Naive thymus-derived CD4-positive, alpha-beta T cell (primary cell): Measurements from ENCODE around the gene PPP1CB. TPM values are rescaled to one million over a fixed set of nuclear protein-coding genes. Genes with fewer than 3 reads are reported as not detected.

ENCODE experiments used
- ATAC-seq: fragments of 150-1000 bp; cut with Tn5 transposase; 2 replicates; pipeline ENCODE4 v1.10.0; 2021; ENCODE audit warnings: mild to moderate bottlenecking, moderate library complexity
- CTCF ChIA-PET: fragments of 350-600 bp; sonication (Branson Sonifier 250); formaldehyde crosslinking; loops from one replicate; lab custom pipeline; 2021; ENCODE audit warnings: antibody characterized with exemption; lab: Charles Lee
- POLR2A ChIA-PET: fragments of 350-600 bp; sonication (Branson Sonifier 250); formaldehyde crosslinking; loops from one replicate; lab custom pipeline; 2021; ENCODE audit warnings: antibody characterized with exemption, inconsistent platforms; lab: Charles Lee
- DNase-seq, 9 donors: peaks; one replicate each; pipeline versions ENCODE4 v3.0.0 to v3.0.0-alpha.2; 2020 to 2022; ENCODE audit warnings: mixed read lengths in 1 of 9
- H3K27ac ChIP-seq: one replicate; pipeline ENCODE4 v1.7.0; 2013; ENCODE audit warnings: mild to moderate bottlenecking, low read depth, low read length, moderate library complexity
- H3K27me3 ChIP-seq, 2 donors: one replicate each; pipeline ENCODE4 v1.7.0; 2013; ENCODE audit warnings: low read length in 2 of 2, mild to moderate bottlenecking in 2 of 2, moderate library complexity in 2 of 2; ENCODE audit not compliant: control insufficient read depth in 2 of 2, insufficient read depth in 2 of 2
- H3K36me3 ChIP-seq, 3 experiments: 1 replicate in 2 of 3; 2 replicates in 1 of 3; pipeline ENCODE4 v1.7.0; 2013; ENCODE audit warnings: low read length in 3 of 3, mild to moderate bottlenecking in 3 of 3, moderate library complexity in 1 of 3; ENCODE audit not compliant: insufficient read depth in 3 of 3, control insufficient read depth in 2 of 3
- H3K4me1 ChIP-seq, 2 donors: one replicate each; pipeline ENCODE4 v1.7.0; 2013; ENCODE audit warnings: low read length in 2 of 2, mild to moderate bottlenecking in 2 of 2, moderate library complexity in 1 of 2; ENCODE audit not compliant: control insufficient read depth in 2 of 2, insufficient read depth in 2 of 2
- H3K4me3 ChIP-seq: 2 replicates; pipeline ENCODE4 v1.7.0; 2013; ENCODE audit warnings: mild to moderate bottlenecking, low read length
- H3K9me3 ChIP-seq, 3 experiments: 1 replicate in 2 of 3; 2 replicates in 1 of 3; pipeline ENCODE4 v1.7.0; 2013; ENCODE audit warnings: low read length in 3 of 3; ENCODE audit not compliant: control insufficient read depth in 2 of 3
- H3K27ac Mint-ChIP-seq, 9 donors: one replicate each; pipeline ENCODE4 v1.8.0; 2020 to 2022; ENCODE audit warnings: mixed read lengths in 9 of 9, mild to moderate bottlenecking in 8 of 9, moderate library complexity in 5 of 9, inconsistent platforms in 2 of 9
- H3K27me3 Mint-ChIP-seq, 5 donors: one replicate each; pipeline ENCODE4 v1.8.0; 2021 to 2022; ENCODE audit warnings: mixed read lengths in 5 of 5, mild to moderate bottlenecking in 1 of 5
- H3K36me3 Mint-ChIP-seq, 5 donors: one replicate each; pipeline ENCODE4 v1.8.0; 2020 to 2022; ENCODE audit warnings: mixed read lengths in 5 of 5, mild to moderate bottlenecking in 3 of 5, inconsistent platforms in 1 of 5
- H3K4me1 Mint-ChIP-seq, 7 donors: one replicate each; pipeline ENCODE4 v1.8.0; 2020 to 2022; ENCODE audit warnings: mixed read lengths in 7 of 7, mild to moderate bottlenecking in 3 of 7, inconsistent platforms in 1 of 7
- H3K4me3 Mint-ChIP-seq, 10 donors: one replicate each; pipeline ENCODE4 v1.8.0; 2020 to 2022; ENCODE audit warnings: mild to moderate bottlenecking in 10 of 10, mixed read lengths in 10 of 10, moderate library complexity in 6 of 10, inconsistent platforms in 2 of 10
- H3K9me3 Mint-ChIP-seq, 11 donors: one replicate each; pipeline ENCODE4 v1.8.0; 2020 to 2022; ENCODE audit warnings: mixed read lengths in 11 of 11, mild to moderate bottlenecking in 4 of 11, inconsistent platforms in 1 of 11, moderate library complexity in 1 of 11
- intact Hi-C, 2 donors: fragments of 100-400 bp; cut with micrococcal nuclease; formaldehyde crosslinking; loops; one replicate each; pipeline ENCODE4 v1.15.1; 2023
- polyA plus RNA-seq, 2 donors: library from polyadenylated mRNA; unstranded; fragments of 300-500 nt; fragmentation: Illumina TruSeq; gene quantifications; one replicate each; pipeline ENCODE4 v1.2.3, GENCODE V29; 2021
- total RNA-seq, 6 experiments: library from RNA in 5 of 6; stranded (reverse) in 5 of 6; gene quantifications; 1 replicate in 5 of 6; 2 replicates in 1 of 6; pipeline ENCODE4 v1.2.3 and lab custom pipeline; 2021 to 2026

The PPP1CB gene
- 100 to 1,000 TPM; 202 to 223 (median 210) TPM for total RNA-seq
- polyA plus RNA-seq, result 100 to 1,000 TPM in 1 of 2 donors, 10 to 100 TPM in 1; 73.5 to 100 TPM
- total RNA-seq (lab: John Stamatoyannopoulos, UW), result 204 reads per million, percentile 93 among the genes with 10 or more reads in this experiment

DNA sequence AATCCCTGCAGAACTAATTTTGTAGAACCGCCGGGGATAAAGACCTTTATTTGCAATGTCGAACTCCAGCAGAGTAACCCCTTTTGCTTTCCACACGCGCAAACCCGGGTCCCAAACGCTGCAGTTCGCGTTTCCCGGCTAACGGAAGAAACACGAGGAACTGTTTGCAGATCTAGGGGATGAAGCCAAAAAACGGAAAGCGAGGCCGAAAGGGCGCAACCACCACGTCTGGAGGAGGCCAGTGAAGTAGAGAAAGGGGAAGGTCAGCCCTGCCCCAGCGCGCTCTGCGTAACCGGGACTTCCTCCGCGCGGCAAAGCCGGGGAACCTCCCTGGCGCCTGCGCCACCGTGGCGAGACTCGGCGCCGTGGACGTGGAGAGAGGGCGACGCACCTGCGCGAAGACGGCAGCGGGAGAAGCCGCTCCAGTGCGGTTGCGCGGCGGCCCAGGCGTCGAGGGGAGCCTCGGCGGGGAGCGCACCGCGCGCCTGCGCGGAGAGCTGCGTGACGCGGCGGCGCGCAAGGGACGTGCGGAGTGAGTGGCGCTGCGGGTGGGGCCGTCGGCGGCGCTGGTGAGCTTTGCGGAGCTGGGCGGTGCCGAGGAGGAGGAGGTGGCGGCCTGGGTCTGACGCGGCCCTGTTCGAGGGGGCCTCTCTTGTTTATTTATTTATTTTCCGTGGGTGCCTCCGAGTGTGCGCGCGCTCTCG is at the start of gene PPP1CB:
Gene PPP1CB (plus strand): TSS at position 579 of the 704 bp plus-strand sequence. CDS start 295 bp downstream, outside the sequence.
- Histone ChIP-seq H3K4me3 (peak within 1 kb of the TSS; percentile 97), H3K27ac (peak within 1 kb of the TSS; percentile 99), H3K36me3 (peaks cover 0 to 9% (median 0%) of the 10 kb centered on the region in 3 experiments), H3K27me3 (no peaks in the 10 kb centered on the region), H3K9me3 (no peaks in the 10 kb centered on the region), H3K4me1 (peaks cover 42 to 44% of the 10 kb centered on the region in 2 donors)
- CTCF ChIA-PET, result interaction anchor here (0.7 to 12.2 kb wide), 5 partner anchors 129 to 185 kb away, joined by 3 to 119 read pairs (median 6); no protein-coding TSS in a partner anchor
- peak within 1 kb of the TSS; percentile 96 to 99 (median 98) for H3K27ac Mint-ChIP-seq
- ATAC-seq (peak; percentile 92), DNase-seq (peak; percentile 95 to 99 (median 99))
- peaks cover 0 to 3% (median 0%) of the 10 kb centered on the region in 11 donors for H3K9me3 Mint-ChIP-seq
- H3K27me3 Mint-ChIP-seq, result no peaks in the 10 kb centered on the region
- POLR2A ChIA-PET, result interaction anchor here (0.6 to 8.0 kb wide), 28 partner anchors 8 to 365 kb away, joined by 3 to 86 read pairs (median 4); partner anchors contain the start of gene TRMT61B
- H3K4me3 Mint-ChIP-seq, result peak within 1 kb of the TSS; percentile 93 to 100 (median 96)
- intact Hi-C loops, result loop anchor here (1.0 to 10.0 kb wide), 18 partner anchors 59 to 1679 kb away; partner anchors contain the start of genes FOSL2 (in 2 of the 2), MRPL33 (in 2 of the 2), OST4 (in 2 of the 2) and SPDYA (in 2 of the 2)
- peaks cover 35 to 67% (median 64%) of the 10 kb centered on the region in 7 donors for H3K4me1 Mint-ChIP-seq
- H3K36me3 Mint-ChIP-seq, result peaks cover 0 to 11% (median 4%) of the 10 kb centered on the region in 5 donors

DNA sequence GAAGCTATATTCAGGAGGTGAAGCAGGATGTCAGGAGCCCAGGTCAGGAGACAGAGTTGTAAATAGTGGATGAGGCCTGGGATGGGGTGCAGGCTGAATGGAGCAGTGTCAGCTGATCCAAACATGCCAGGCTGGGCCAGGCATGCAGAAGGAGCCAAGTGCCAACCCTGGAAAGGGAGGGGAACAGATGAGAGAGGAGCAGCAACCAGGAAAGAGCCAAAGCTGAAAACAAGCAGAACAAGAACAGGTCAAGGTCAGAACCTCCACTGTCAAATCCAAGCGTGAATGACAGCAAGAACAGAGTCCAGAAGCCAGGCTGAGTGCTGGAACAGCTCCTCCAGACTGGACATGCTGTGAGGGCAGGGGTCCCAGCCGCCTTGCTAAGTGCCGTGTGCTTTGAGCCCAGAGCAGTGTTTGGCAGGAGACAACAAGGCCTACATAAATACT is 49.2 kb upstream of the PPP1CB start:
- no peak overlapping the region for H3K27ac ChIP-seq
- H3K36me3 ChIP-seq, result no peaks in the 10 kb centered on the region
- H3K4me1 ChIP-seq, result no peaks in the 10 kb centered on the region
- peaks cover 0 to 13% (median 0%) of the 10 kb centered on the region in 3 experiments for H3K9me3 ChIP-seq
- DNase-seq (no peak), ATAC-seq (no peak)
- H3K36me3 Mint-ChIP-seq, result peaks cover 11 to 18% (median 13%) of the 10 kb centered on the region in 5 donors
- ChIA-PET POLR2A (no interaction called here), CTCF (no interaction called here)
- H3K4me1 Mint-ChIP-seq, result peaks cover 0 to 12% (median 0%) of the 10 kb centered on the region in 7 donors
- H3K27me3 Mint-ChIP-seq, result no peaks in the 10 kb centered on the region
- H3K4me3 Mint-ChIP-seq, result no peak overlapping the region
- peak overlapping the region in 1 of 9 donors; percentile 4 for H3K27ac Mint-ChIP-seq
- intact Hi-C loops, result no loop called here
- H3K4me3 ChIP-seq, result no peak overlapping the region
- no peaks in the 10 kb centered on the region for H3K27me3 ChIP-seq
- peaks cover 7 to 33% (median 15%) of the 10 kb centered on the region in 11 donors for H3K9me3 Mint-ChIP-seq

DNA sequence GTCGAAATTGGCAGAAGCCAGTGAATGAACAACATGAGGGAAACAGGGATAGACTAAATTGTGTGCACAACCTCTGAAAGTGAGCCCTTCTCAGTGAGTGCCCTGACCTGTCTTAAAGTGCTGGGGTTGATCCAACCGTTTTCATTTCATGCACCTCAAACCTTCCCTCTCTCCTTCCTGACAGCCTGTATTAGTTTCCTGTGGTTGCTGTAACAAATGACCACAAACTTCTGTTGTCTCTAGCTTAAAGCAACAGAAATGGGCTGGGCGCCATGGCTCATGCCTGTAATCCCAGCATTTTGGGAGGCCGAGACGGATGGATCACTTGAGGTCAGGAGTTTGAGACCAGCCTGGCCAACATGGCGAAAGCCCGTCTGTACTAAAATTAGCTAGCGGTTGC is 48.8 kb upstream of the PPP1CB start:
- ChIA-PET CTCF (no interaction called here), POLR2A (no interaction called here)
- no peak overlapping the region for H3K27ac Mint-ChIP-seq
- Histone ChIP-seq H3K4me3 (no peak overlapping the region), H3K4me1 (no peaks in the 10 kb centered on the region), H3K36me3 (no peaks in the 10 kb centered on the region), H3K27me3 (no peaks in the 10 kb centered on the region), H3K27ac (no peak overlapping the region), H3K9me3 (peaks cover 0 to 13% (median 0%) of the 10 kb centered on the region in 3 experiments)
- peaks cover 7 to 33% (median 15%) of the 10 kb centered on the region in 11 donors for H3K9me3 Mint-ChIP-seq
- intact Hi-C loops, result no loop called here
- H3K36me3 Mint-ChIP-seq, result peaks cover 11 to 18% (median 13%) of the 10 kb centered on the region in 5 donors
- DNase-seq (no peak), ATAC-seq (no peak)
- peaks cover 0 to 12% (median 0%) of the 10 kb centered on the region in 7 donors for H3K4me1 Mint-ChIP-seq
- no peak overlapping the region for H3K4me3 Mint-ChIP-seq
- H3K27me3 Mint-ChIP-seq, result no peaks in the 10 kb centered on the region

DNA sequence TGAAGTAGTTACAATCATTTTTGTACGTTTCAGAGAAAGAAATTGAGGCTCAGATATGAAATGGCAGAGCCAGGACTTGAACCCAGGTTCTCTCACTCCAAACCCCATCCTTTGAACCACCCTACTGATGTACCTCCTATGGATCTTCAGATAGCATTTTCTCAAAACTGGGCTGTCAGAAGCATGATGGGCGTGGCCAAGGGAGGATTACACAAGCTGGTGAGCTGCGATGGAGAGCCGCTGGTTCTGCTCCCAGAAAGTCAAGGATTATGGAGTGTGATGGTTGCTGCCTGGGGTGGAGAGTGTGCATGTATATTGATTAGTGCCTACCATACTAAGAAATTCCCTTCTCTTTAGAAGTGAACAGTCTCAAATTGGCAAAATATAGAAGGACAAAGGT is 47.0 kb upstream of the PPP1CB start:
- DNase-seq (no peak), ATAC-seq (no peak)
- H3K4me1 ChIP-seq, result no peaks in the 10 kb centered on the region
- H3K4me3 ChIP-seq, result no peak overlapping the region
- H3K4me1 Mint-ChIP-seq, result peaks cover 0 to 12% (median 0%) of the 10 kb centered on the region in 7 donors
- H3K9me3 ChIP-seq, result peaks cover 0 to 13% (median 0%) of the 10 kb centered on the region in 3 experiments
- H3K27ac ChIP-seq, result no peak overlapping the region
- H3K9me3 Mint-ChIP-seq, result peaks cover 7 to 33% (median 15%) of the 10 kb centered on the region in 11 donors
- peak overlapping the region in 2 of 9 donors; percentile 5 to 76 for H3K27ac Mint-ChIP-seq
- H3K4me3 Mint-ChIP-seq, result no peak overlapping the region
- no peaks in the 10 kb centered on the region for H3K27me3 Mint-ChIP-seq
- no peaks in the 10 kb centered on the region for H3K27me3 ChIP-seq
- ChIA-PET POLR2A (interaction anchor here (0.7 kb wide), 1 partner anchor 83 kb away, joined by 3 read pairs; no protein-coding TSS in a partner anchor), CTCF (no interaction called here)
- no peaks in the 10 kb centered on the region for H3K36me3 ChIP-seq
- intact Hi-C loops, result no loop called here
- H3K36me3 Mint-ChIP-seq, result peaks cover 11 to 18% (median 12%) of the 10 kb centered on the region in 5 donors

DNA sequence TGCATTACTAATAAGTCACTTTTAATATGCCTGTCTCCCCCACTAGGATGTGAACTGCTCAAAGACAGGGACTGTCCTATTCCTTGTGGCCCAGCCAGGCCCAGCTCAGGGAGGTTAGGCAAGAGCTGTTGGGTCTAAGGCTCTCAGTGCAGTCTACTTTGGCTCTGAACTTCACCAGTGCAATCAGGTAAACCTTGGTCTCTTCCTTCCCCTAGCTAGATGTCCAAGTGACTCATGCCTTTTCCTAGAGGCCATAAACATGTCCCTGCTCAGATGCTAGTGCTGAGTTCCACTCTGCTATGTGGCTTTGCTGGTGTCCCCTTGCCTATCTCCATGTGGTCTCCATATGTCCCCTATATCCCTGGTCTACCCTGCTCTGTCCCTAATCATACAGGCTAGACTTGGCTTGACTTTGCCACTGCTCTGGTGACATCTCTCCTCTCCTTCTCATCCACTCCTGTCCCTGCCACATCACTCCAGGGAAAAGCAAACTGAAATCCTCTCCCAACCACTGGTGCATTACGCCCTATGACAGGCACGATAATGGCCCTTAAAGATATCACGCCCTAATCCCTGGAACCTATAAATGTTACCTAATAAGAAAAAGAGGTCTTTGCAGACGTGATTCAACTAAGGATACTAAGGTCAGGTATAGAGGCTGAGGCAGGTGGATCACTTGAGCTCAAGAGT is 45.7 kb upstream of the PPP1CB start:
- no peaks in the 10 kb centered on the region for H3K27me3 Mint-ChIP-seq
- Histone ChIP-seq H3K9me3 (peaks cover 0 to 13% (median 0%) of the 10 kb centered on the region in 3 experiments), H3K4me1 (no peaks in the 10 kb centered on the region), H3K27me3 (no peaks in the 10 kb centered on the region), H3K27ac (no peak overlapping the region), H3K36me3 (no peaks in the 10 kb centered on the region), H3K4me3 (no peak overlapping the region)
- DNase-seq, result no peak
- H3K4me3 Mint-ChIP-seq, result no peak overlapping the region
- intact Hi-C loops, result no loop called here
- peaks cover 7 to 33% (median 15%) of the 10 kb centered on the region in 11 donors for H3K9me3 Mint-ChIP-seq
- peaks cover 10 to 18% (median 12%) of the 10 kb centered on the region in 5 donors for H3K36me3 Mint-ChIP-seq
- H3K4me1 Mint-ChIP-seq, result peaks cover 0 to 12% (median 0%) of the 10 kb centered on the region in 7 donors
- no peak for ATAC-seq
- POLR2A ChIA-PET, result no interaction called here
- CTCF ChIA-PET, result interaction anchor here (0.7 to 0.8 kb wide), 3 partner anchors 9 to 113 kb away, joined by 3 read pairs; no protein-coding TSS in a partner anchor
- H3K27ac Mint-ChIP-seq, result no peak overlapping the region

DNA sequence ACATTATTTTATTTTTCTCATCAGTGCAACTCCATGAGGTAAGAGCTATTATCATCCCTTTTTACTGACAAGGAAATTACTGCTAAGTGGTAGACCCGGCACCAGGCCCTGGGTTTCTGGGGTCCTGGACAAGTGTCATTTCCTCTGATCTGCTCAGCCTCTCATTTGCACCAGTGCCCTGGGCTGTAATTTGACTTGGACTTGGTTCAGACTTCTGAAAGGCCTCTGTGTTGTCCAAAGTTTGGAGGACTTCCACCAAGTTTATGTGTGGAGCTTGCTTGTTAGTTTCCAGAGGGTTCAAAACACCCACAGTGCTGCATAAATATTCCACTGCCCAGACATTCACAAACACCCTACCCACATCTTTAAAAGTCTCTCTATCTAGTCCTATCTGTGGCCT is 44.0 kb upstream of the PPP1CB start:
- intact Hi-C loops, result no loop called here
- ChIA-PET POLR2A (no interaction called here), CTCF (no interaction called here)
- Histone ChIP-seq H3K9me3 (peaks cover 0 to 13% (median 0%) of the 10 kb centered on the region in 3 experiments), H3K4me3 (no peak overlapping the region), H3K36me3 (no peaks in the 10 kb centered on the region), H3K4me1 (no peaks in the 10 kb centered on the region), H3K27ac (no peak overlapping the region), H3K27me3 (no peaks in the 10 kb centered on the region)
- no peak overlapping the region for H3K4me3 Mint-ChIP-seq
- H3K27ac Mint-ChIP-seq, result peak overlapping the region in 1 of 9 donors; percentile 22
- peaks cover 8 to 15% (median 10%) of the 10 kb centered on the region in 5 donors for H3K36me3 Mint-ChIP-seq
- H3K27me3 Mint-ChIP-seq, result no peaks in the 10 kb centered on the region
- H3K4me1 Mint-ChIP-seq, result peaks cover 0 to 12% (median 0%) of the 10 kb centered on the region in 7 donors
- H3K9me3 Mint-ChIP-seq, result peaks cover 7 to 29% (median 15%) of the 10 kb centered on the region in 11 donors
- ATAC-seq (no peak), DNase-seq (no peak)
